ENCODE measurements around the gene GRK2.

DNA sequence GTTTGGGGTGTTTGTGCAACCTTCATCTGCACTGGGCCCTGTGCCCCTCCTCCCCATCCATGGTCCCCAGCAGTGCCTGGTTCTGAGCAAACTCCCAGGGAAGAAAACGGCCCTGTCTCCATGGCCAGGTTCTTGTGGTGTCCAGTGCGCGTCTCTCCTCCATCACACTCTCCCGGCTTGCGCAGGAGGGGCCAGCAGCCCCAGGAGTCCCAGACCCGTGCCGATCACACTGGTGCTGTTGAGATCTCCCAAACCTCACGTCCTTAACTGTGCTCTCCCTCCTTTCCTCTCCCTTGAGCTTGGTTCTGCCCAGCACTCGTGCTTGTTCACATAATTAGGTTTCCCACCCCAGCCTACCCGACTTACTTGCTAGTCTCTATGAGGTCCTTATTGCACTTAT is 10.9 kb upstream of the GRK2 start:
- TF ChIP-seq ZBTB7A (IDR thresholded peaks at IDR 0.05; ENCODE audit: low read depth) (no peak), CEBPB (IDR thresholded peaks at IDR 0.05) (no peak), RAD21 (IDR thresholded peaks at IDR 0.05; ENCODE audit: low read depth) (no peak), EP300 (IDR thresholded peaks at IDR 0.05; ENCODE audit: borderline replicate concordance) (no peak), MAX (IDR thresholded peaks at IDR 0.05) (no peak), NFIC (IDR thresholded peaks at IDR 0.05) (no peak)
